Nephron (organoid): ENCODE data around the gene NAXD.
A peak's percentile ranks its signal among the peaks of the same experiment; 100 is the strongest.

Source experiments
- H3K27ac Mint-ChIP-seq, 3 experiments: 2 replicates each; pipeline ENCODE4 v1.8.0; 2020; ENCODE audit warnings: mixed read lengths in 3 of 3, mild to moderate bottlenecking in 2 of 3, moderate library complexity in 1 of 3
- H3K27me3 Mint-ChIP-seq: 2 replicates; pipeline ENCODE4 v1.8.0; 2021; ENCODE audit warnings: low read depth, mild to moderate bottlenecking, moderate library complexity, mixed read lengths
- H3K36me3 Mint-ChIP-seq: 2 replicates; pipeline ENCODE4 v1.8.0; 2020; ENCODE audit warnings: low read depth, mixed read lengths
- H3K4me1 Mint-ChIP-seq: 2 replicates; pipeline ENCODE4 v1.8.0; 2020; ENCODE audit warnings: mixed read lengths
- H3K4me3 Mint-ChIP-seq, 3 experiments: 2 replicates each; pipeline ENCODE4 v1.8.0; 2020; ENCODE audit warnings: mild to moderate bottlenecking in 3 of 3, mixed read lengths in 3 of 3, moderate library complexity in 2 of 3
- H3K9me3 Mint-ChIP-seq: 2 replicates; pipeline ENCODE4 v1.8.0; 2020; ENCODE audit warnings: mixed read lengths
- CTCF ChIP-seq, 3 experiments: fragments of 200-600 bp; sonication (generic); IDR thresholded peaks; one replicate each; pipeline ENCODE4 v1.5.0; 2021; ENCODE audit warnings: antibody characterized with exemption in 3 of 3; ENCODE audit not compliant: unreplicated experiment in 3 of 3

NAXD gene

GRCh38 chr13:110642291-110642981 is 27.1 kb downstream of the NAXD start:
- Mint-ChIP-seq H3K9me3 (no peaks in the 10 kb centered on the region), H3K4me3 (no peak overlapping the region), H3K27ac (no peak overlapping the region), H3K36me3 (peaks cover 49% of the 10 kb centered on the region), H3K4me1 (peaks cover 26% of the 10 kb centered on the region), H3K27me3 (no peaks in the 10 kb centered on the region)
- TF ChIP-seq CTCF (IDR thresholded peaks at IDR 0.05; ENCODE audit: unreplicated experiment in 3 of 3) = no peak

- Mint-ChIP-seq H3K4me3 (no peak overlapping the region), H3K27me3 (no peaks in the 10 kb centered on the region), H3K36me3 (peaks cover 43% of the 10 kb centered on the region), H3K4me1 (peaks cover 26% of the 10 kb centered on the region), H3K27ac (no peak overlapping the region), H3K9me3 (no peaks in the 10 kb centered on the region)
- TF ChIP-seq CTCF (IDR thresholded peaks at IDR 0.05; ENCODE audit: unreplicated experiment in 3 of 3) = no peak
Observed at GRCh38 chr13:110643324-110643723, 28.0 kb downstream of the NAXD start.

- H3K36me3 Mint-ChIP-seq = peaks cover 37% of the 10 kb centered on the region
- no peak for TF ChIP-seq CTCF (IDR thresholded peaks at IDR 0.05; ENCODE audit: unreplicated experiment in 3 of 3)
- H3K4me1 Mint-ChIP-seq = peaks cover 26% of the 10 kb centered on the region
- H3K27ac Mint-ChIP-seq = no peak overlapping the region
- H3K27me3 Mint-ChIP-seq = no peaks in the 10 kb centered on the region
- H3K9me3 Mint-ChIP-seq = no peaks in the 10 kb centered on the region
- no peak overlapping the region for H3K4me3 Mint-ChIP-seq
Observed at GRCh38 chr13:110643768-110644421, 28.6 kb downstream of the NAXD start.

DNA sequence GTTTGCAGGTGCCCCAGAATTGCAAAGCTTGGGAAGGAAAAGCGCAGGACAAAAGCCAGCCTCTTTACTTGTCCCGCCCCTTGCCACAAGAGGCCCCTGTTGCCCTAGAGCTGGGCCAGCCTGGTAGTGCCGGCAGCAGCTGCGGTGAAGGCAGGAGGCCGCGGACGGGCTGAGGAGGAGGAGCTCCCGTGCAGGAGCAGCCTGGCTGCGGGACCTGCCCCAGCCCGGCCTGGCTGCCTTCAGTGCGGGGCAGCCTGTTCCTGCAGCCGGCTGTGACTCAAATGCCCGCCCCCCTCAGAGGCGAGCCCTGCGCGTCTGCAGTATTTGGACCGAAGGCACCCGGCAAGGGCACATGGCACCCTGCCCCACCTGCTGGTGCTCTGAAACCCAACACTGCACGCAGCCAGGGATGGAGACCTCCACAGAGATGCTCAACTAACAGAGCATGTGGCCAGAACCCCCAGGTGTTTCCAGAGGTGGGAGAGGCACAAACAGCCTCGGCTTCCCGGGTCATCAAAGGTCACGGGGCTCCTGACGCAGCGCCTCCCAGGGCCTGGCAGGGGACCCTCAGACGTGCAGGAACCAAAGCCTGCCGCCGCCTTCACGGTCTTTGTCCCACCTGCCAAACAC is 29.7 kb downstream of the NAXD start:
- H3K27ac Mint-ChIP-seq = no peak overlapping the region
- TF ChIP-seq CTCF (IDR thresholded peaks at IDR 0.05; ENCODE audit: unreplicated experiment in 3 of 3) = peak; percentile 20 to 48 (median 41)

DNA sequence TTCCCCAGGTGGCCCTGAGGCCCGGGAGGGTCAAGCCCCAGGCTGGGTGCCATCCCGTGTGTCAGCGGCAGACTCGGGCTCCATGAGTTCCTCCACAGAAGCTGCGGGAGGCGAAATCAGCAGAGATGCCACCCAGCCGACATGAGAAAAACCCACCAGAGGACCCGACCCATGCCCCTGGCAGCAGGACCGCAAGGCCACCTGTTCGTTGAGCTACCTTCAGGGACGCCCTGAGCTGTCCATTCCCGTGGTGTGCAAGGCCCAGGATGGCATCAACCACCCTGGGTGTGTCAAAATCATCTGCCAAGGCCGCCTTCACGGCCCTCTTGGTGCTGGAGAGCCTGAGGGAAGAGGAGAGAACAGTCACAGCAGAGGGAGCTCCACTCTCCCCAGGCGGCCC is 30.4 kb downstream of the NAXD start:
- Mint-ChIP-seq H3K27ac (no peak overlapping the region), H3K27me3 (no peaks in the 10 kb centered on the region), H3K4me1 (peaks cover 14% of the 10 kb centered on the region), H3K9me3 (no peaks in the 10 kb centered on the region), H3K36me3 (peaks cover 30% of the 10 kb centered on the region), H3K4me3 (no peak overlapping the region)
- no peak for TF ChIP-seq CTCF (IDR thresholded peaks at IDR 0.05; ENCODE audit: unreplicated experiment in 3 of 3)

More for the DNA sequence above, 29.7 kb downstream of the NAXD start:
- H3K4me1 Mint-ChIP-seq = peaks cover 22% of the 10 kb centered on the region
- H3K36me3 Mint-ChIP-seq = peaks cover 33% of the 10 kb centered on the region
- no peaks in the 10 kb centered on the region for H3K9me3 Mint-ChIP-seq
- no peak overlapping the region for H3K4me3 Mint-ChIP-seq
- no peaks in the 10 kb centered on the region for H3K27me3 Mint-ChIP-seq
